A549 (cell line): Measurements from ENCODE around the gene UNC45B. TPM values are rescaled to one million over a fixed set of nuclear protein-coding genes. Genes with fewer than 3 reads are reported as not detected.

Experiments used
- ATAC-seq, 2 experiments: fragments of 200-7000 bp in 1 of 2; fragments of >200 bp in 1 of 2; cut with Nextera tagmentation in 1 of 2; cut with Tn5 transposase in 1 of 2; 3 replicates each; pipeline versions ENCODE4 v1.8.0 to v1.9.1; 2018 to 2020; ENCODE audit warnings: mild to moderate bottlenecking in 1 of 2, moderate library complexity in 1 of 2
- CTCF ChIA-PET: fragments of 300-600 bp; sonication (Branson Sonifier 250); formaldehyde crosslinking; extraction: SDS; loops from one replicate; lab custom pipeline; 2021; ENCODE audit warnings: antibody characterized with exemption, inconsistent platforms; lab: Yijun Ruan, JAX
- POLR2A ChIA-PET: fragments of 350-600 bp; formaldehyde crosslinking; extraction: SDS; loops from one replicate; lab custom pipeline; 2021; ENCODE audit warnings: antibody characterized with exemption, inconsistent platforms; lab: Yijun Ruan, JAX
- DNase-seq, 2 experiments: peaks; one replicate each; pipeline versions ENCODE4 v3.0.0 to v3.0.0-alpha.2; 2011 to 2016; ENCODE audit warnings: low read depth in 1 of 2, low spot score in 1 of 2
- FAIRE-seq: peaks from 2 replicates; lab custom pipeline; 2011; peaks lifted over from hg19 to GRCh38; lab: Jason Lieb, UNC
- H3K27ac ChIP-seq, 2 experiments: fragments of >200 bp; sonication (Bioruptor Twin); formaldehyde crosslinking; 3 replicates each; pipeline ENCODE4 v1.5.1; 2016 to 2017
- H3K4me1 ChIP-seq: fragments of >200 bp; sonication (Bioruptor Twin); formaldehyde crosslinking; 3 replicates; pipeline ENCODE4 v1.6.1; 2016
- H3K4me2 ChIP-seq: fragments of >200 bp; sonication (Bioruptor Twin); formaldehyde crosslinking; 3 replicates; pipeline ENCODE4 v1.6.1; 2016
- H3K4me3 ChIP-seq: fragments of >200 bp; sonication (Bioruptor Twin); formaldehyde crosslinking; 3 replicates; pipeline ENCODE4 v1.5.1; 2016
- H3K9me3 ChIP-seq: fragments of >200 bp; sonication (Bioruptor Twin); formaldehyde crosslinking; 3 replicates; pipeline ENCODE4 v1.6.1; 2016
- EHMT2 ChIP-seq: fragments of 200-600 bp; sonication (generic); IDR thresholded peaks from 2 replicates; pipeline ENCODE4 v1.6.1; 2016; ENCODE audit warnings: antibody characterized with exemption, low read depth, mild to moderate bottlenecking, moderate library complexity
- ELK1 ChIP-seq: fragments of 150-350 bp; IDR thresholded peaks from 2 replicates; pipeline ENCODE4 v1.6.1; 2014; ENCODE audit warnings: low read depth, mild to moderate bottlenecking, low read length
- FOSB ChIP-seq: fragments of 250-450 bp; sonication (Bioruptor Pico); IDR thresholded peaks from 2 replicates; pipeline ENCODE4 v1.5.0; 2020; ENCODE audit warnings: mild to moderate bottlenecking, moderate library complexity
- HOXA7 ChIP-seq: fragments of 250-450 bp; sonication (Bioruptor Pico); IDR thresholded peaks from 2 replicates; pipeline ENCODE4 v1.5.0; 2020; ENCODE audit warnings: mild to moderate bottlenecking, moderate library complexity
- HOXB5 ChIP-seq: fragments of 250-450 bp; sonication (Bioruptor Pico); IDR thresholded peaks from 2 replicates; pipeline ENCODE4 v1.5.0; 2020; ENCODE audit warnings: mild to moderate bottlenecking, moderate library complexity
- MAZ ChIP-seq: fragments of 150-350 bp; IDR thresholded peaks from 2 replicates; pipeline ENCODE4 v1.6.1; 2014; ENCODE audit warnings: antibody characterized with exemption, low read depth, low read length, borderline replicate concordance
- MYC ChIP-seq: IDR thresholded peaks from 2 replicates; pipeline ENCODE4 v1.6.1; 2012; ENCODE audit warnings: mild to moderate bottlenecking, inconsistent platforms, low read length, improper control_type of control experiment, borderline replicate concordance
- SMC3 ChIP-seq: fragments of >200 bp; sonication (Bioruptor Twin); formaldehyde crosslinking; IDR thresholded peaks from 3 replicates; pipeline ENCODE4 v1.6.1; 2018; ENCODE audit warnings: inconsistent platforms
- ZFP36 ChIP-seq: fragments of 450-650 bp; IDR thresholded peaks from 2 replicates; pipeline ENCODE4 v1.6.1; 2014; ENCODE audit warnings: borderline replicate concordance; ENCODE audit not compliant: partially characterized antibody
- WGBS: methylation state at CpG from one replicate; pipeline ENCODE4 v1.1.6; 2017; ENCODE audit errors: missing lambda C conversion rate; 5-methylcytosine and 5-hydroxymethylcytosine counted together
- polyA plus RNA-seq, 4 experiments: library from polyadenylated mRNA; depleted of rRNA in 3 of 4; stranded (reverse); fragments of >200 nt; fragmentation: RNase III in 1 of 4; extraction: RNeasy Plus Mini Kit Qiagen cat#74134 plus additional on column Dnase treatment in 1 of 4; gene quantifications; 2 replicates in 3 of 4; 3 replicates in 1 of 4; pipeline ENCODE4 v1.2.3, GENCODE V29; 2011 to 2017
- TF ChIP-seq, protein P1 (sequence below): fragments of 450-650 bp; IDR thresholded peaks from 2 replicates; pipeline ENCODE4 v1.6.1; 2014; ENCODE audit warnings: antibody characterized with exemption
- TF ChIP-seq, protein P2 (sequence below): fragments of >200 bp; sonication (Bioruptor Twin); formaldehyde crosslinking; IDR thresholded peaks from 2 replicates; pipeline ENCODE4 v1.6.1; 2016
- TF ChIP-seq, protein P3 (sequence below): IDR thresholded peaks from 2 replicates; pipeline ENCODE4 v1.6.1; 2012; ENCODE audit warnings: low read depth, borderline replicate concordance
- TF ChIP-seq, protein P4 (sequence below): IDR thresholded peaks from 2 replicates; pipeline ENCODE4 v1.6.1; 2012
- TF ChIP-seq, protein P5 (sequence below): fragments of >200 bp; sonication (Bioruptor Twin); formaldehyde crosslinking; IDR thresholded peaks from 3 replicates; pipeline ENCODE4 v1.5.1; 2016
- TF ChIP-seq, protein P6 (sequence below): fragments of 250-450 bp; sonication (Bioruptor Pico); IDR thresholded peaks from 2 replicates; pipeline ENCODE4 v1.5.0; 2020; ENCODE audit warnings: low read depth, mild to moderate bottlenecking, moderate library complexity

The UNC45B gene
- polyA plus RNA-seq, 2 of the 4 experiments (the other 2 are of a cell fraction) = not detected

DNA sequence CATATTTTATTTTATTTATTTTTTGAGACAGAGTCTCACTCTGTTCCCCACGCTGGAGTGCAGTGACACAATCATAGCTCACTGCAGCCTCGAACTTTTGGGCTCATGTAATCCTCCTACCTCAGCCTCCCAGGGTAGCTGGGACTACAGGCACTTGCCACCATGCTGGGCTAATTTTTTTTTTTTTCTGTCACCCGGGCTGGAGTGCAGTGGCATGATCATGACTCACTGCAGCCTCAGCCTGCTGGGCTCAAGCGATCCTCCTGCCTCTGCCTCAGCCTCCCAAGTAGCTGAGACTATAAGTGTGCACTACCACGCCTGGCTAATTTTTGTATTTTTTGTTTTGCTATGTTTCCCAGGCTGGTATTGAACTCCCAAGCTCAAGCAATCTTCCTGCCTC, 17.1 kb downstream of the UNC45B start:
- no peak for TF ChIP-seq FOSB (CRISPR knock-in tag)
- TF ChIP-seq, protein P1, sequence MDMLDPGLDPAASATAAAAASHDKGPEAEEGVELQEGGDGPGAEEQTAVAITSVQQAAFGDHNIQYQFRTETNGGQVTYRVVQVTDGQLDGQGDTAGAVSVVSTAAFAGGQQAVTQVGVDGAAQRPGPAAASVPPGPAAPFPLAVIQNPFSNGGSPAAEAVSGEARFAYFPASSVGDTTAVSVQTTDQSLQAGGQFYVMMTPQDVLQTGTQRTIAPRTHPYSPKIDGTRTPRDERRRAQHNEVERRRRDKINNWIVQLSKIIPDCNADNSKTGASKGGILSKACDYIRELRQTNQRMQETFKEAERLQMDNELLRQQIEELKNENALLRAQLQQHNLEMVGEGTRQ = no peak
- no peak for TF ChIP-seq ELK1
- TF ChIP-seq, protein P2, sequence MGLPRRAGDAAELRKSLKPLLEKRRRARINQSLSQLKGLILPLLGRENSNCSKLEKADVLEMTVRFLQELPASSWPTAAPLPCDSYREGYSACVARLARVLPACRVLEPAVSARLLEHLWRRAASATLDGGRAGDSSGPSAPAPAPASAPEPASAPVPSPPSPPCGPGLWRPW = no peak
- TF ChIP-seq, protein P3, sequence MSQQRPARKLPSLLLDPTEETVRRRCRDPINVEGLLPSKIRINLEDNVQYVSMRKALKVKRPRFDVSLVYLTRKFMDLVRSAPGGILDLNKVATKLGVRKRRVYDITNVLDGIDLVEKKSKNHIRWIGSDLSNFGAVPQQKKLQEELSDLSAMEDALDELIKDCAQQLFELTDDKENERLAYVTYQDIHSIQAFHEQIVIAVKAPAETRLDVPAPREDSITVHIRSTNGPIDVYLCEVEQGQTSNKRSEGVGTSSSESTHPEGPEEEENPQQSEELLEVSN = no peak
- TF ChIP-seq, protein P4, sequence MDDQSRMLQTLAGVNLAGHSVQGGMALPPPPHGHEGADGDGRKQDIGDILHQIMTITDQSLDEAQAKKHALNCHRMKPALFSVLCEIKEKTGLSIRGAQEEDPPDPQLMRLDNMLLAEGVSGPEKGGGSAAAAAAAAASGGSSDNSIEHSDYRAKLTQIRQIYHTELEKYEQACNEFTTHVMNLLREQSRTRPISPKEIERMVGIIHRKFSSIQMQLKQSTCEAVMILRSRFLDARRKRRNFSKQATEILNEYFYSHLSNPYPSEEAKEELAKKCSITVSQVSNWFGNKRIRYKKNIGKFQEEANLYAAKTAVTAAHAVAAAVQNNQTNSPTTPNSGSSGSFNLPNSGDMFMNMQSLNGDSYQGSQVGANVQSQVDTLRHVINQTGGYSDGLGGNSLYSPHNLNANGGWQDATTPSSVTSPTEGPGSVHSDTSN = no peak
- no peak for DNase-seq
- no peak overlapping the region for H3K4me3 ChIP-seq
- H3K9me3 ChIP-seq = no peaks in the 10 kb centered on the region
- ATAC-seq = no peak
- ChIA-PET CTCF (interaction anchor here (0.6 to 13.9 kb wide), 5 partner anchors 148 to 374 kb away, joined by 3 to 308 read pairs (median 4); partner anchors contain the start of gene SLFN12L), POLR2A (no interaction called here)
- H3K27ac ChIP-seq = no peak overlapping the region
- no peak for FAIRE-seq
- 19% methylated on average over 5 of the region's 5 CpGs for WGBS
- no peaks in the 10 kb centered on the region for H3K4me1 ChIP-seq
- H3K4me2 ChIP-seq = no peak overlapping the region

DNA sequence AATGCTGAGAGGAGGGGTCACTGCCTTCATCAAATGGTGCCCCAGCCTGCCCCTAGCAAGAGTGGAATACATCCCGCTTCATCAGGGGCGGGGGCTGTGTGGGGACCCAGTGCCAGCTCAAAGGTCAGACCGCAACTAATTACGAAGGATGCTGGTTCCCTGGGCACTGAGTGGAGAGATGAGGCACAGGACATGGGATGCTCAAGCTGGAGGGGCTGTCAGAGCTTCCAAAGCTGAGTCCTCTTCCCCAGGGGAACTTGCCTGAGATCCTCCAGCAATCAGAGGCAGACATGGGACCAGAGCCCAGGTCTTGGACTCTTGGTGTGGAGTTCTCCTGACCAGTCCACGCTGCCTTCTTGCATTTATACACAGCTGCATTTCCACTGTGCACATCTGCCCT, 18.9 kb downstream of the UNC45B start:
- Histone ChIP-seq H3K4me1 (peaks cover 1% of the 10 kb centered on the region; the same call in 2 of the 3 replicates), H3K9me3 (no peaks in the 10 kb centered on the region), H3K4me3 (no peak overlapping the region), H3K4me2 (no peak overlapping the region), H3K27ac (no peak overlapping the region)
- no peak for ATAC-seq
- WGBS = 69% methylated on average over 5 of the region's 5 CpGs
- CTCF ChIA-PET = interaction anchor here (2.9 to 13.9 kb wide), 2 partner anchors 8 to 372 kb away, joined by 9 to 308 read pairs; partner anchors contain the start of gene SLFN12L
- DNase-seq = no peak
- POLR2A ChIA-PET = interaction anchor here (0.6 kb wide), 1 partner anchor 1876 kb away, joined by 3 read pairs; no protein-coding TSS in a partner anchor
- TF ChIP-seq, protein P5, sequence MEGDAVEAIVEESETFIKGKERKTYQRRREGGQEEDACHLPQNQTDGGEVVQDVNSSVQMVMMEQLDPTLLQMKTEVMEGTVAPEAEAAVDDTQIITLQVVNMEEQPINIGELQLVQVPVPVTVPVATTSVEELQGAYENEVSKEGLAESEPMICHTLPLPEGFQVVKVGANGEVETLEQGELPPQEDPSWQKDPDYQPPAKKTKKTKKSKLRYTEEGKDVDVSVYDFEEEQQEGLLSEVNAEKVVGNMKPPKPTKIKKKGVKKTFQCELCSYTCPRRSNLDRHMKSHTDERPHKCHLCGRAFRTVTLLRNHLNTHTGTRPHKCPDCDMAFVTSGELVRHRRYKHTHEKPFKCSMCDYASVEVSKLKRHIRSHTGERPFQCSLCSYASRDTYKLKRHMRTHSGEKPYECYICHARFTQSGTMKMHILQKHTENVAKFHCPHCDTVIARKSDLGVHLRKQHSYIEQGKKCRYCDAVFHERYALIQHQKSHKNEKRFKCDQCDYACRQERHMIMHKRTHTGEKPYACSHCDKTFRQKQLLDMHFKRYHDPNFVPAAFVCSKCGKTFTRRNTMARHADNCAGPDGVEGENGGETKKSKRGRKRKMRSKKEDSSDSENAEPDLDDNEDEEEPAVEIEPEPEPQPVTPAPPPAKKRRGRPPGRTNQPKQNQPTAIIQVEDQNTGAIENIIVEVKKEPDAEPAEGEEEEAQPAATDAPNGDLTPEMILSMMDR = no peak
- TF ChIP-seq EHMT2 = no peak
- no peak for TF ChIP-seq SMC3
- no peak for TF ChIP-seq HOXB5 (CRISPR knock-in tag)
- no peak for TF ChIP-seq MYC
- TF ChIP-seq, protein P3 = no peak
- TF ChIP-seq HOXA7 = no peak
- TF ChIP-seq, protein P6, sequence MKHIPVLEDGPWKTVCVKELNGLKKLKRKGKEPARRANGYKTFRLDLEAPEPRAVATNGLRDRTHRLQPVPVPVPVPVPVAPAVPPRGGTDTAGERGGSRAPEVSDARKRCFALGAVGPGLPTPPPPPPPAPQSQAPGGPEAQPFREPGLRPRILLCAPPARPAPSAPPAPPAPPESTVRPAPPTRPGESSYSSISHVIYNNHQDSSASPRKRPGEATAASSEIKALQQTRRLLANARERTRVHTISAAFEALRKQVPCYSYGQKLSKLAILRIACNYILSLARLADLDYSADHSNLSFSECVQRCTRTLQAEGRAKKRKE (CRISPR knock-in tag) = no peak
- TF ChIP-seq ZFP36 = no peak
- no peak for TF ChIP-seq MAZ
- no peak for FAIRE-seq
